Left lung (tissue), 10 donors: ENCODE data around the gene TDRD15. TPM values are rescaled to one million over a fixed set of nuclear protein-coding genes. Genes with fewer than 3 reads are reported as not detected.
A peak's percentile ranks its signal among the peaks of the same experiment; 100 is the strongest.

Experiments used
- ATAC-seq: fragments of 200-7000 bp; cut with Tn5 transposase; one replicate; pipeline ENCODE4 v1.9.1; 2020; ENCODE audit warnings: moderate library complexity
- DNase-seq, 4 donors: peaks; one replicate each; pipeline ENCODE4 v3.0.0-alpha.2; 2013 to 2020
- H3K27ac ChIP-seq, 2 donors: fragments of 200-600 bp; sonication (generic) in 1 of 2; one replicate each; pipeline versions ENCODE4 v1.5.0 to v1.8.0; 2020 to 2021
- H3K27me3 ChIP-seq, 2 donors: fragments of 200-600 bp; sonication (generic) in 1 of 2; one replicate each; pipeline versions ENCODE4 v1.5.0 to v1.8.0; 2020 to 2021
- H3K36me3 ChIP-seq, 2 donors: fragments of 200-600 bp; sonication (generic) in 1 of 2; one replicate each; pipeline versions ENCODE4 v1.5.0 to v1.8.0; 2020 to 2021
- H3K4me1 ChIP-seq, 2 donors: fragments of 200-600 bp; one replicate each; pipeline ENCODE4 v1.8.0; 2021
- H3K4me3 ChIP-seq, 2 donors: fragments of 200-600 bp; sonication (generic) in 1 of 2; one replicate each; pipeline versions ENCODE4 v1.5.0 to v1.8.0; 2020 to 2021; ENCODE audit warnings: mild to moderate bottlenecking in 1 of 2
- H3K9me3 ChIP-seq, 2 donors: fragments of 200-600 bp; sonication (generic) in 1 of 2; one replicate each; pipeline versions ENCODE4 v1.5.0 to v1.8.0; 2020 to 2021
- intact Hi-C, 2 donors: fragments of 100-400 bp; cut with DNase I; formaldehyde crosslinking; loops; one replicate each; pipeline versions ENCODE4 v1.11.2 to v1.14.2; 2022
- polyA plus RNA-seq, 6 donors: library from polyadenylated mRNA; unstranded; fragments of 120-200 nt; gene quantifications; one replicate each; pipeline ENCODE4 v1.2.1, GENCODE V29; 2013; ENCODE audit not compliant: insufficient read length in 6 of 6
- total RNA-seq, 2 donors: library from RNA; stranded (reverse); fragmentation: NEBNext Ultra II Directional; extraction: Animal tissue kit (Norgen Biotek cat#: 25700); gene quantifications; one replicate each; pipeline ENCODE4 v1.2.1, GENCODE V29; 2021
- TF ChIP-seq, protein P1 (sequence below), 2 donors: fragments of 200-600 bp; sonication (generic) in 1 of 2; IDR thresholded peaks; one replicate each; pipeline versions ENCODE4 v1.5.0 to v1.8.0; 2021; ENCODE audit warnings: antibody characterized with exemption in 2 of 2
- donor health status: DM: no; HTN: yes; CAD: no.
- donor health status: DM: no; HTN: no; CAD: no.

Gene TDRD15
- total and polyA plus RNA-seq, 8 donors = not detected

DNA sequence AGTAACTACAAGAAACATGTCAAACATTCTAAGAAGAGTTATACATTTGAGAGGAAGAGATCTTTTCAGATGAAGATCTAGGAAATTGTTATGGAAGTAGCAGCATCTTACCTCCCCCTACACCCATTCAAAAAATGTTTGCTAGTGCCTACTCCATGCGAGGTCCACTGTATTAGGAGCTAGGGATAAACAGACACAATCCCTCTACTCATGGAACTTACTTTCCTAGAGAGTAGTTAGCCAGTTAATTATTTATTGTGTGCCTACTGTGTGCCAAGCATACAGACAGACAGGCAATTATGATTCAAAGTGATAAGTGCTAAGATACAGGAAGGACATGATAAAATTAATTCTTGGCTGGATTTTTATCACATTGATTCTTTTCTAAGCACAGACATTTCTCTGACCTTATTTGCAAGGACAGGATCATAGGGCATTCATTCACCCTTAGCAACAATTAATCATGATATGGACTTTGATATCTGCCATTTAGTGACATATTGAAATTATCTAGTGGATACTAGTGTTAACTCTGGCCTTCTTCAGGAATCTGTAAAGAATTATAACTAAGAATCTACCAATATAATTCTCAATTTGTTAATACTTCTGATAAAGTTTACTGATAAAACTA lies 19.6 kb upstream of the TDRD15 start:
- no peaks in the 10 kb centered on the region for H3K4me1 ChIP-seq
- TF ChIP-seq, protein P1, sequence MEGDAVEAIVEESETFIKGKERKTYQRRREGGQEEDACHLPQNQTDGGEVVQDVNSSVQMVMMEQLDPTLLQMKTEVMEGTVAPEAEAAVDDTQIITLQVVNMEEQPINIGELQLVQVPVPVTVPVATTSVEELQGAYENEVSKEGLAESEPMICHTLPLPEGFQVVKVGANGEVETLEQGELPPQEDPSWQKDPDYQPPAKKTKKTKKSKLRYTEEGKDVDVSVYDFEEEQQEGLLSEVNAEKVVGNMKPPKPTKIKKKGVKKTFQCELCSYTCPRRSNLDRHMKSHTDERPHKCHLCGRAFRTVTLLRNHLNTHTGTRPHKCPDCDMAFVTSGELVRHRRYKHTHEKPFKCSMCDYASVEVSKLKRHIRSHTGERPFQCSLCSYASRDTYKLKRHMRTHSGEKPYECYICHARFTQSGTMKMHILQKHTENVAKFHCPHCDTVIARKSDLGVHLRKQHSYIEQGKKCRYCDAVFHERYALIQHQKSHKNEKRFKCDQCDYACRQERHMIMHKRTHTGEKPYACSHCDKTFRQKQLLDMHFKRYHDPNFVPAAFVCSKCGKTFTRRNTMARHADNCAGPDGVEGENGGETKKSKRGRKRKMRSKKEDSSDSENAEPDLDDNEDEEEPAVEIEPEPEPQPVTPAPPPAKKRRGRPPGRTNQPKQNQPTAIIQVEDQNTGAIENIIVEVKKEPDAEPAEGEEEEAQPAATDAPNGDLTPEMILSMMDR (IDR thresholded peaks at IDR 0.05) = no peak
- H3K36me3 ChIP-seq = no peaks in the 10 kb centered on the region
- no peaks in the 10 kb centered on the region for H3K27me3 ChIP-seq
- no peak overlapping the region for H3K4me3 ChIP-seq
- H3K9me3 ChIP-seq = no peaks in the 10 kb centered on the region
- intact Hi-C loops = no loop called here
- H3K27ac ChIP-seq = no peak overlapping the region
- ATAC-seq (no peak), DNase-seq (no peak)

DNA sequence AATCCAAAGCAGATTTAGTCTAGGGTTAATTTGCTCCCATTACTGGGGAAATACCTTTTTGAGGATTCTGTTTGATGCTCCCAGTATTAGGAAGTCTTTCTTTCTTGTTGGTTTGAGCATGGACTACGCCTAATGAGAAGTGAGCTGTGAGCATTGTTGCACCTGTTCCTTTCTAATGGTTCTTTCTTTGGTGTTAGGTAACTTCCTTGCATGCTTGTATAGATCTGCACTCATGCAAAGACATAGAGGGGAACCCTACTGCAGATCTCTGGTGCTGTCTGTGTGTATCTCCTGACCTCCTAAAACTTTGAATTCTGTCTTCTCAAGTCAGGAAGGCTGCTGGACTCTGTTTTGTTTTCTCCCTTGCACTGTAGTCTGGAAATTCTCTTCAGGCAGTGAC lies 12.8 kb upstream of the TDRD15 start:
- no peaks in the 10 kb centered on the region for H3K9me3 ChIP-seq
- intact Hi-C loops = no loop called here
- TF ChIP-seq, protein P1 (IDR thresholded peaks at IDR 0.05) = no peak

DNA sequence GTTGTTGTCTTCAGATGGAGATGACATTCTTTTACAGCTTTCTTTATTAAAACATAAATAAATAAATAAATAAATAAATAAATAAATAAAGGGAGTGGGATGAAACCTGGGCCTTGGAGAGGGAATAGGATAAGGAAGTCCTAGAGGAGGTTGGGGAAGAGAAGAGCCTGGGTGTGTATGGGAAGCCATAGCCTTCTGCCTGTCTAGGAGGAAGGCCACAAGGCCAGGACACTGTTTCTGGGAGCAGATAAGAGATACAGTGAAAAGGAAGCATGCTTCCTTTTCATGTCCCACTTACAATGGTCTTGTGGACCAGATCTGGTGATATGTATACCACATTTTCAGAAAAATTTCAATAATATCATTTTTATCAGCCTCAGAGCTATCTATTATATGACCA lies 6.1 kb upstream of the TDRD15 start:
- H3K36me3 ChIP-seq = no peaks in the 10 kb centered on the region
- no peak for DNase-seq
- TF ChIP-seq, protein P1 (IDR thresholded peaks at IDR 0.05) = no peak
- H3K4me3 ChIP-seq = no peak overlapping the region
- no peaks in the 10 kb centered on the region for H3K27me3 ChIP-seq
- intact Hi-C loops = loop anchor here in 1 of 2 donors (5.0 kb wide), 1 partner anchor 75 kb away; the partner anchor contains the start of gene APOB
- ATAC-seq = no peak
- no peaks in the 10 kb centered on the region for H3K9me3 ChIP-seq
- H3K4me1 ChIP-seq = no peaks in the 10 kb centered on the region
- H3K27ac ChIP-seq = no peak overlapping the region

More for the DNA sequence above, 12.8 kb upstream of the TDRD15 start:
- H3K4me3 ChIP-seq = no peak overlapping the region
- H3K27me3 ChIP-seq = no peaks in the 10 kb centered on the region
- ATAC-seq (no peak), DNase-seq (no peak)
- no peaks in the 10 kb centered on the region for H3K36me3 ChIP-seq
- H3K27ac ChIP-seq = no peak overlapping the region
- H3K4me1 ChIP-seq = no peaks in the 10 kb centered on the region

DNA sequence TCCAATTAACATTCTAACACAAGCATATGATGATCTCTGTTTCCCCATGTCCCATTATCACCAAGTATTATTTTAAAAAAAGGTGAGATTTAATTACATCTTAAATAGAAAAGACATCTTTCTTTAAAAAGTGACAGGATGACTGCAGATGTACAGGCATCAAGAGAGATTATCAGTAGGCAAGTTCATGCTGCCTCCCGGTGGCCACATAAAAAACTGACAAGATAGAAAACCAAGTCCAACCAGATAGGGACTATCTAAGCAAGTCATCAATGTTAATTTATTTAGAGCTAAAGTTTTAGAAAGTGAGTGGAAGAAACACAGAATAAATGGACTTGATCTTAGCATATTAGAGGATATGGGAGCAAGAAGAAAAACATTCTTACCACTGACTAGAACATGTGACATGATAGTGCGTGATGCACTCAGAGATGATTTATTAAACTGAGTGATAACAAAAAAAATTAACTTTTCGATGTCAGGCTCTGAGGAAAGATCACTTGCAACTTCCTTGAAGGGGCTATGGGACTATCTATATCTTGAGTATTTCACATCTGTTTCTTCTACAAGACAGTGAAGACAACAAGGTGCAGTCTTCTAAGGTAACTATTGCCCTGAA lies 5.4 kb upstream of the TDRD15 start:
- no peak overlapping the region for H3K27ac ChIP-seq
- peak in 2 of 4 donors; percentile 10 to 18 for DNase-seq
- intact Hi-C loops = loop anchor here in 1 of 2 donors (5.0 kb wide), 1 partner anchor 76 kb away; the partner anchor contains the start of gene APOB
- H3K36me3 ChIP-seq = no peaks in the 10 kb centered on the region
- H3K4me3 ChIP-seq = no peak overlapping the region
- no peaks in the 10 kb centered on the region for H3K4me1 ChIP-seq
- no peaks in the 10 kb centered on the region for H3K9me3 ChIP-seq
- H3K27me3 ChIP-seq = no peaks in the 10 kb centered on the region
- TF ChIP-seq, protein P1 (IDR thresholded peaks at IDR 0.05) = peak in 1 of 2 donors; percentile 45
- peak; percentile 56 for ATAC-seq

DNA sequence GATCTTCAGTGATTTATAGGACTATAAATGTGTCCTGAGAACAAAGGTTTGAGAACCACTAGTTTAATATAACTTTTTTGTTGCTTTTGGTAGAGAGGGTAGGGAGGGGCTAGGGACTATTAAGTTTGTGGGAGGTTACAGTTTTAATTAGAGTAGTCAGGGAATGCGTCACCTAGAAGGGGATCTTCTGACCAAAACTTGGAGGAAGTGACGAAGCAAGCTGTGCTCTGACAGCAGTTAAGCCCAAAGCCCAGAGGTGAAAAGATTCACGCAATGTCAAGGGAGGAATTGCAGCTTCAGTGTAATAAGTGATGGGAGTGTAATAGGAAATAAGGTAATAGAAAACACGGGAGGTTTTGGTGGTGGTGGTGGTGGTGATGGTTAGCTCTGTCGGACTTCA lies 8.1 kb downstream of the TDRD15 start:
- DNase-seq (no peak), ATAC-seq (no peak)
- TF ChIP-seq, protein P1 (IDR thresholded peaks at IDR 0.05) = no peak
- peaks cover 0 to 5% of the 10 kb centered on the region in 2 donors for H3K27me3 ChIP-seq
- H3K27ac ChIP-seq = no peak overlapping the region
- H3K36me3 ChIP-seq = no peaks in the 10 kb centered on the region
- H3K4me1 ChIP-seq = no peaks in the 10 kb centered on the region
- no peaks in the 10 kb centered on the region for H3K9me3 ChIP-seq
- H3K4me3 ChIP-seq = no peak overlapping the region
- intact Hi-C loops = no loop called here
